GM23338 (cell line): ENCODE measurements around the gene DRC7. TPM values are rescaled to one million over a fixed set of nuclear protein-coding genes. Genes with fewer than 3 reads are reported as not detected.

Source experiments
- ATAC-seq: fragments of 200-7000 bp; cut with Tn5 transposase; 3 replicates; pipeline ENCODE4 v1.9.1; 2020
- DNase-seq: peaks from one replicate; pipeline ENCODE4 v3.0.0-alpha.2; 2015; ENCODE audit warnings: low spot score
- H2AFZ ChIP-seq: fragments of 200-600 bp; sonication (generic); 2 replicates; pipeline ENCODE4 v1.8.0; 2016; ENCODE audit warnings: antibody characterized with exemption, mild to moderate bottlenecking, moderate library complexity
- H3F3A ChIP-seq: fragments of 200-600 bp; sonication (generic); replicated peaks from 2 replicates; pipeline ENCODE4 v1.8.0; 2017; ENCODE audit warnings: antibody characterized with exemption, mixed run types, low read depth
- H3K27ac ChIP-seq: fragments of 200-600 bp; sonication (generic); 2 replicates; pipeline ENCODE4 v1.6.1; 2016; ENCODE audit warnings: low read depth
- H3K27me3 ChIP-seq: fragments of 200-600 bp; sonication (generic); 2 replicates; pipeline ENCODE4 v1.8.0; 2016; ENCODE audit warnings: mild to moderate bottlenecking, mixed run types, moderate library complexity; ENCODE audit not compliant: insufficient read depth
- H3K36me3 ChIP-seq: fragments of 200-600 bp; sonication (generic); 2 replicates; pipeline ENCODE4 v1.8.0; 2016; ENCODE audit warnings: mild to moderate bottlenecking; ENCODE audit not compliant: insufficient read depth
- H3K4me1 ChIP-seq: fragments of 200-600 bp; sonication (generic); 2 replicates; pipeline ENCODE4 v1.8.0; 2016; ENCODE audit warnings: mild to moderate bottlenecking, moderate library complexity; ENCODE audit not compliant: insufficient read depth
- H3K4me2 ChIP-seq: fragments of 200-600 bp; sonication (generic); 2 replicates; pipeline ENCODE4 v1.7.1; 2017; ENCODE audit warnings: mixed run types
- H3K4me3 ChIP-seq: fragments of 200-600 bp; sonication (generic); 2 replicates; pipeline ENCODE4 v1.6.1; 2016; ENCODE audit warnings: mixed run types
- H3K79me2 ChIP-seq: fragments of 200-600 bp; sonication (generic); replicated peaks from 2 replicates; pipeline ENCODE4 v1.8.0; 2017; ENCODE audit warnings: mild to moderate bottlenecking; ENCODE audit not compliant: insufficient read depth
- H3K9me2 ChIP-seq: fragments of 200-600 bp; sonication (generic); 2 replicates; pipeline ENCODE4 v1.8.0; 2017; ENCODE audit not compliant: insufficient read depth
- H4K20me1 ChIP-seq: fragments of 200-600 bp; sonication (generic); replicated peaks from 2 replicates; pipeline ENCODE4 v1.8.0; 2017; ENCODE audit warnings: mild to moderate bottlenecking; ENCODE audit not compliant: insufficient read depth
- H3K27ac Mint-ChIP-seq: 2 replicates; pipeline ENCODE4 v1.8.0; 2020; ENCODE audit warnings: inconsistent platforms, mild to moderate bottlenecking, moderate library complexity, mixed read lengths
- H3K27me3 Mint-ChIP-seq: 3 replicates; pipeline ENCODE4 v1.8.0; 2022; ENCODE audit warnings: low read depth, mild to moderate bottlenecking, moderate library complexity, mixed read lengths, inconsistent platforms; ENCODE audit not compliant: insufficient read depth, poor library complexity
- H3K36me3 Mint-ChIP-seq: 3 replicates; pipeline ENCODE4 v1.8.0; 2021; ENCODE audit warnings: low read depth, mild to moderate bottlenecking, inconsistent platforms, moderate library complexity, mixed read lengths
- H3K4me1 Mint-ChIP-seq: 3 replicates; pipeline ENCODE4 v1.8.0; 2020; ENCODE audit warnings: mild to moderate bottlenecking, inconsistent platforms, mixed read lengths
- H3K4me3 Mint-ChIP-seq: 3 replicates; pipeline ENCODE4 v1.8.0; 2021; ENCODE audit warnings: moderate library complexity, mild to moderate bottlenecking, inconsistent platforms, mixed read lengths
- H3K9me3 Mint-ChIP-seq: 3 replicates; pipeline ENCODE4 v1.8.0; 2020; ENCODE audit warnings: moderate library complexity, mild to moderate bottlenecking, inconsistent platforms, mixed read lengths
- CREB1 ChIP-seq: fragments of 250-450 bp; sonication (Bioruptor Pico); IDR thresholded peaks from 2 replicates; pipeline ENCODE4 v1.5.0; 2020; ENCODE audit warnings: low read depth, mild to moderate bottlenecking, moderate library complexity
- CTCF ChIP-seq, 2 experiments: fragments of 200-600 bp in 1 of 2; sonication (generic) in 1 of 2; conservative IDR thresholded peaks; 2 replicates each; pipeline versions ENCODE4 v1.5.1 to v1.6.1; 2016 to 2017; ENCODE audit warnings: antibody characterized with exemption in 2 of 2, low read depth in 2 of 2, mild to moderate bottlenecking in 2 of 2, moderate library complexity in 1 of 2
- ETS1 ChIP-seq: IDR thresholded peaks from 2 replicates; pipeline ENCODE4 v1.6.1; 2016; ENCODE audit warnings: antibody characterized with exemption
- EZH2 ChIP-seq: fragments of 200-600 bp; sonication (generic); IDR thresholded peaks from one replicate; pipeline ENCODE4 v1.8.0; 2017; ENCODE audit warnings: antibody characterized with exemption, mild to moderate bottlenecking, low read depth; ENCODE audit not compliant: unreplicated experiment
- EZH2phosphoT487 ChIP-seq: fragments of 200-600 bp; sonication (generic); IDR thresholded peaks from one replicate; pipeline ENCODE4 v1.8.1; 2018; ENCODE audit warnings: antibody characterized with exemption; ENCODE audit not compliant: unreplicated experiment
- JUNB ChIP-seq: IDR thresholded peaks from one replicate; pipeline ENCODE4 v1.6.1; 2016; ENCODE audit warnings: antibody characterized with exemption; ENCODE audit not compliant: unreplicated experiment
- NANOG ChIP-seq: IDR thresholded peaks from 2 replicates; pipeline ENCODE4 v1.6.1; 2016; ENCODE audit warnings: antibody characterized with exemption, borderline replicate concordance
- POLR2AphosphoS5 ChIP-seq: IDR thresholded peaks from 2 replicates; pipeline ENCODE4 v1.6.1; 2016; ENCODE audit warnings: antibody characterized with exemption, low read depth
- REST ChIP-seq: IDR thresholded peaks from one replicate; pipeline ENCODE4 v1.6.1; 2018; ENCODE audit warnings: antibody characterized with exemption; ENCODE audit not compliant: unreplicated experiment
- STAT1 ChIP-seq: IDR thresholded peaks from one replicate; pipeline ENCODE4 v1.6.1; 2016; ENCODE audit warnings: antibody characterized with exemption; ENCODE audit not compliant: unreplicated experiment
- ZNF114 ChIP-seq: fragments of 250-450 bp; sonication (Bioruptor Pico); IDR thresholded peaks from 2 replicates; pipeline ENCODE4 v1.5.0; 2020; ENCODE audit warnings: mild to moderate bottlenecking, moderate library complexity
- ZNF331 ChIP-seq: fragments of 250-450 bp; sonication (Bioruptor Pico); IDR thresholded peaks from 2 replicates; pipeline ENCODE4 v1.5.0; 2020; ENCODE audit warnings: low read depth, mild to moderate bottlenecking, moderate library complexity
- ZNF462 ChIP-seq: fragments of 250-450 bp; sonication (Bioruptor Pico); IDR thresholded peaks from 2 replicates; pipeline ENCODE4 v1.5.0; 2020; ENCODE audit warnings: mild to moderate bottlenecking, moderate library complexity
- polyA plus RNA-seq: library from polyadenylated mRNA; unstranded; fragments of >200 nt; fragmentation: Nextera tagmentation; extraction: Ambion mirVana; gene quantifications from 2 replicates; pipeline ENCODE4 v1.2.1, GENCODE V29; 2016
- total RNA-seq: library from RNA; depleted of rRNA; stranded (reverse); fragments of >200 nt; shearing (Covaris generic); gene quantifications from 2 replicates; pipeline ENCODE4 v1.2.3, GENCODE V29; 2014

The DRC7 gene
- total and polyA plus RNA-seq, 2 experiments from 2014 or later: not detected

GRCh38 chr16:57755726-57756423 lies 61.3 kb downstream of the DRC7 start:
- Mint-ChIP-seq H3K4me3 (no peak overlapping the region), H3K36me3 (peaks cover 27% of the 10 kb centered on the region), H3K9me3 (no peaks in the 10 kb centered on the region), H3K27ac (peak overlapping the region; percentile 43), H3K4me1 (peaks cover 11% of the 10 kb centered on the region), H3K27me3 (peaks cover 8% of the 10 kb centered on the region)
- no peak for DNase-seq
- Histone ChIP-seq H2AFZ (no peak overlapping the region), H3K79me2 (no peaks in the 10 kb centered on the region), H4K20me1 (no peaks in the 10 kb centered on the region), H3K27me3 (no peaks in the 10 kb centered on the region), H3K27ac (no peak overlapping the region), H3K4me3 (no peak overlapping the region), H3F3A (no peaks in the 10 kb centered on the region), H3K4me1 (no peaks in the 10 kb centered on the region; the same call in 1 of the 2 replicates), H3K4me2 (no peak overlapping the region), H3K36me3 (no peaks in the 10 kb centered on the region), H3K9me2 (no peaks in the 10 kb centered on the region)
- TF ChIP-seq JUNB (no peak), STAT1 (no peak), CREB1 (CRISPR knock-in tag) (no peak), EZH2phosphoT487 (no peak), REST (no peak), NANOG (no peak), ETS1 (no peak), ZNF331 (CRISPR knock-in tag) (no peak), POLR2AphosphoS5 (no peak), EZH2 (no peak), ZNF462 (CRISPR knock-in tag) (no peak), CTCF (conservative IDR thresholded peaks at IDR 0.05; ENCODE audit: low read depth in 2 of 2) (no peak), ZNF114 (no peak)
- ATAC-seq: no peak
